GM12878 (cell line): Measurements from ENCODE around the gene DMWD.

ENCODE experiments used
- CTCF ChIP-seq, 3 experiments: IDR thresholded peaks in 2 of 3; conservative IDR thresholded peaks in 1 of 3; 2 replicates each; pipeline ENCODE4 v1.5.1; 2011; ENCODE audit warnings: low read depth in 3 of 3, low read length in 3 of 3, mild to moderate bottlenecking in 3 of 3, control low read depth in 2 of 3, moderate library complexity in 2 of 3, inconsistent platforms in 1 of 3, mixed read lengths in 1 of 3; ENCODE audit not compliant: control insufficient read depth in 2 of 3, insufficient read depth in 1 of 3; ENCODE audit errors: extremely low read depth in 1 of 3
- ESRRA ChIP-seq: IDR thresholded peaks from 2 replicates; pipeline ENCODE4 v1.6.1; 2012; ENCODE audit warnings: mild to moderate bottlenecking, low read length, improper control_type of control experiment
- EZH2 ChIP-seq: IDR thresholded peaks from 2 replicates; pipeline ENCODE4 v1.6.1; 2012; ENCODE audit warnings: low read depth, mild to moderate bottlenecking, control low read depth, inconsistent platforms, low read length, borderline replicate concordance; ENCODE audit not compliant: control insufficient read depth
- KDM1A ChIP-seq: fragments of 200-600 bp; sonication (generic); IDR thresholded peaks from 2 replicates; pipeline ENCODE4 v1.6.1; 2016; ENCODE audit warnings: borderline replicate concordance
- NFYB ChIP-seq: IDR thresholded peaks from 2 replicates; pipeline ENCODE4 v1.6.1; 2011; ENCODE audit warnings: low read depth, mild to moderate bottlenecking, low read length, improper control_type of control experiment, moderate library complexity; ENCODE audit not compliant: insufficient read depth
- RELA ChIP-seq: fragments of 450-650 bp; IDR thresholded peaks from 2 replicates; pipeline ENCODE4 v1.8.0; 2014; ENCODE audit warnings: borderline replicate concordance; ENCODE audit not compliant: partially characterized antibody
- TAF1 ChIP-seq: IDR thresholded peaks from 2 replicates; pipeline ENCODE4 v1.6.1; 2011; ENCODE audit warnings: mild to moderate bottlenecking, low read depth, low read length, borderline replicate concordance
- ZNF274 ChIP-seq: IDR thresholded peaks from one replicate; pipeline ENCODE4 v1.8.0; 2011; ENCODE audit not compliant: insufficient read length, insufficient read depth

- TF ChIP-seq CTCF (IDR thresholded peaks at IDR 0.05 in 2 of 3, conservative IDR thresholded peaks at IDR 0.05 in 1 of 3; ENCODE audit: control insufficient read depth in 2 of 3, extremely low read depth in 1 of 3, insufficient read depth in 1 of 3, low read depth in 3 of 3, low read length in 3 of 3): 0 out of 6 replicates have a peak, but pooled peaks of 2 of the 3 experiments have one; percentile 8 to 11
- TF ChIP-seq TAF1: no peak
- TF ChIP-seq KDM1A: no peak
- no peak for TF ChIP-seq ESRRA
- no peak for TF ChIP-seq ZNF274
- TF ChIP-seq RELA: no peak
- TF ChIP-seq EZH2: no peak
- no peak for TF ChIP-seq NFYB
Measured at GRCh38 chr19:45753548-45753947, 39.1 kb downstream of the DMWD start.
